ENCODE results near the gene RYR3.

- TF ChIP-seq CTCF (IDR thresholded peaks at IDR 0.05), result no peak
- no peak for TF ChIP-seq POLR2A (IDR thresholded peaks at IDR 0.05)
Measured at GRCh38 chr15:33369941-33370622, 59.3 kb downstream of the RYR3 start.
